ENCODE data around the gene MYO18A. TPM values are rescaled to one million over a fixed set of nuclear protein-coding genes. Genes with fewer than 3 reads are reported as not detected.

MYO18A gene
- total RNA-seq, 1 donor from 2014 or later = 28.8 TPM

- no peak overlapping the region for H3K4me3 Mint-ChIP-seq (ENCODE audit: unreplicated experiment)
- no peaks in the 10 kb centered on the region for H3K4me1 Mint-ChIP-seq (ENCODE audit: unreplicated experiment)
- H3K27me3 Mint-ChIP-seq (ENCODE audit: unreplicated experiment) = peaks cover 17% of the 10 kb centered on the region
- H3K9me3 Mint-ChIP-seq (ENCODE audit: unreplicated experiment) = no peaks in the 10 kb centered on the region
- DNase-seq (ENCODE audit: extremely low spot score, unreplicated experiment) = no peak
- no peak for TF ChIP-seq CTCF (IDR thresholded peaks at IDR 0.05)
- no peaks in the 10 kb centered on the region for H3K36me3 Mint-ChIP-seq (ENCODE audit: unreplicated experiment)
- no peak overlapping the region for H3K27ac Mint-ChIP-seq (ENCODE audit: unreplicated experiment)
These were observed 119.2 kb downstream of the MYO18A start for GRCh38 chr17:29061036-29061435.

GRCh38 chr17:29060475-29060874, 119.7 kb downstream of the MYO18A start:
- no peak overlapping the region for H3K4me3 Mint-ChIP-seq (ENCODE audit: unreplicated experiment)
- H3K4me1 Mint-ChIP-seq (ENCODE audit: unreplicated experiment) = no peaks in the 10 kb centered on the region
- H3K27ac Mint-ChIP-seq (ENCODE audit: unreplicated experiment) = no peak overlapping the region
- no peaks in the 10 kb centered on the region for H3K9me3 Mint-ChIP-seq (ENCODE audit: unreplicated experiment)
- no peaks in the 10 kb centered on the region for H3K36me3 Mint-ChIP-seq (ENCODE audit: unreplicated experiment)
- TF ChIP-seq CTCF (IDR thresholded peaks at IDR 0.05) = no peak
- DNase-seq (ENCODE audit: extremely low spot score, unreplicated experiment) = no peak
- peaks cover 20% of the 10 kb centered on the region for H3K27me3 Mint-ChIP-seq (ENCODE audit: unreplicated experiment)

GRCh38 chr17:29059281-29059680, 120.9 kb downstream of the MYO18A start:
- Mint-ChIP-seq H3K4me3 (ENCODE audit: unreplicated experiment) (no peak overlapping the region), H3K27me3 (ENCODE audit: unreplicated experiment) (peaks cover 26% of the 10 kb centered on the region), H3K9me3 (ENCODE audit: unreplicated experiment) (no peaks in the 10 kb centered on the region), H3K4me1 (ENCODE audit: unreplicated experiment) (no peaks in the 10 kb centered on the region), H3K27ac (ENCODE audit: unreplicated experiment) (no peak overlapping the region), H3K36me3 (ENCODE audit: unreplicated experiment) (no peaks in the 10 kb centered on the region)
- TF ChIP-seq CTCF (IDR thresholded peaks at IDR 0.05) = no peak
- no peak for DNase-seq (ENCODE audit: extremely low spot score, unreplicated experiment)

GRCh38 chr17:29058391-29058790, 121.8 kb downstream of the MYO18A start:
- Mint-ChIP-seq H3K27ac (ENCODE audit: unreplicated experiment) (no peak overlapping the region), H3K27me3 (ENCODE audit: unreplicated experiment) (peaks cover 27% of the 10 kb centered on the region), H3K9me3 (ENCODE audit: unreplicated experiment) (no peaks in the 10 kb centered on the region), H3K36me3 (ENCODE audit: unreplicated experiment) (no peaks in the 10 kb centered on the region), H3K4me1 (ENCODE audit: unreplicated experiment) (no peaks in the 10 kb centered on the region), H3K4me3 (ENCODE audit: unreplicated experiment) (no peak overlapping the region)
- TF ChIP-seq CTCF (IDR thresholded peaks at IDR 0.05) = no peak
- DNase-seq (ENCODE audit: extremely low spot score, unreplicated experiment) = no peak

GRCh38 chr17:29057361-29057760, 122.8 kb downstream of the MYO18A start:
- no peaks in the 10 kb centered on the region for H3K4me1 Mint-ChIP-seq (ENCODE audit: unreplicated experiment)
- peaks cover 22% of the 10 kb centered on the region for H3K27me3 Mint-ChIP-seq (ENCODE audit: unreplicated experiment)
- no peak overlapping the region for H3K27ac Mint-ChIP-seq (ENCODE audit: unreplicated experiment)
- no peak for DNase-seq (ENCODE audit: extremely low spot score, unreplicated experiment)
- H3K9me3 Mint-ChIP-seq (ENCODE audit: unreplicated experiment) = no peaks in the 10 kb centered on the region
- no peak for TF ChIP-seq CTCF (IDR thresholded peaks at IDR 0.05)
- no peak overlapping the region for H3K4me3 Mint-ChIP-seq (ENCODE audit: unreplicated experiment)
- H3K36me3 Mint-ChIP-seq (ENCODE audit: unreplicated experiment) = no peaks in the 10 kb centered on the region
